GM12878 (cell line): Measurements from ENCODE around the gene TNRC18. TPM values are rescaled to one million over a fixed set of nuclear protein-coding genes. Genes with fewer than 3 reads are reported as not detected.

Experiments used
- ATAC-seq: fragments of 200-7000 bp; cut with Tn5 transposase; 3 replicates; pipeline ENCODE4 v1.9.1; 2020; ENCODE audit warnings: mild to moderate bottlenecking, moderate library complexity
- BruUV-seq: library from RNA; stranded (reverse); fragments of 400-500 nt; replicated peaks from 2 replicates; lab custom pipeline; 2021; lab: Mats Ljungman, UMichigan
- CTCF ChIA-PET: fragments of 300-600 bp; sonication (Branson Sonifier 250); formaldehyde crosslinking; extraction: SDS; loops from one replicate; lab custom pipeline; 2021; ENCODE audit warnings: inconsistent platforms; lab: Yijun Ruan, JAX
- POLR2A ChIA-PET: fragments of 350-600 bp; formaldehyde crosslinking; extraction: SDS; loops from one replicate; lab custom pipeline; 2021; ENCODE audit warnings: inconsistent platforms; lab: Charles Lee
- RAD21 ChIA-PET: fragments of 300-600 bp; sonication (Branson Sonifier 250); formaldehyde crosslinking; loops from one replicate; lab custom pipeline; 2023; ENCODE audit warnings: antibody characterized with exemption; ENCODE audit not compliant: unreplicated experiment; lab: Charles Lee
- SMC1A ChIA-PET: fragments of 300-600 bp; sonication (Branson Sonifier 250); formaldehyde crosslinking; loops from one replicate; lab custom pipeline; 2023; ENCODE audit not compliant: unreplicated experiment, uncharacterized antibody; lab: Charles Lee
- DNase-seq: peaks from one replicate; pipeline ENCODE4 v3.0.0-alpha.2; 2011; ENCODE audit warnings: low read depth, low spot score
- FAIRE-seq: peaks from 3 replicates; lab custom pipeline; 2011; peaks lifted over from hg19 to GRCh38; lab: Jason Lieb, UNC
- H2AFZ ChIP-seq: 2 replicates; pipeline ENCODE4 v1.6.0; 2011; ENCODE audit warnings: low read depth, low read length, control low read depth; ENCODE audit not compliant: control insufficient read depth
- H3K27ac ChIP-seq: 2 replicates; pipeline ENCODE4 v1.5.1; 2011; ENCODE audit warnings: control low read depth; ENCODE audit not compliant: control insufficient read depth, insufficient read depth
- H3K27me3 ChIP-seq, 2 experiments: replicated peaks in 1 of 2; 2 replicates each; pipeline versions ENCODE4 v1.6.0 to v1.6.1; 2011; ENCODE audit warnings: low read length in 1 of 2; ENCODE audit not compliant: control insufficient read depth in 2 of 2, insufficient read depth in 2 of 2
- H3K36me3 ChIP-seq, 2 experiments: 2 replicates each; pipeline ENCODE4 v1.5.1; 2011; ENCODE audit warnings: low read length in 1 of 2; ENCODE audit not compliant: control insufficient read depth in 2 of 2, insufficient read depth in 2 of 2
- H3K4me1 ChIP-seq: 2 replicates; pipeline ENCODE4 v1.6.1; 2011; ENCODE audit warnings: mild to moderate bottlenecking, low read length, moderate library complexity, mixed read lengths; ENCODE audit not compliant: control insufficient read depth, insufficient read depth
- H3K4me2 ChIP-seq: 2 replicates; pipeline ENCODE4 v1.6.0; 2011; ENCODE audit warnings: control low read depth; ENCODE audit not compliant: control insufficient read depth, insufficient read depth
- H3K4me3 ChIP-seq: fragments of 200-600 bp; sonication (generic); 2 replicates; pipeline ENCODE4 v1.5.1; 2016
- H3K79me2 ChIP-seq: 2 replicates; pipeline ENCODE4 v1.6.0; 2011; ENCODE audit warnings: low read length; ENCODE audit not compliant: control insufficient read depth, insufficient read depth
- H3K9ac ChIP-seq: 2 replicates; pipeline ENCODE4 v1.8.0; 2011; ENCODE audit warnings: low read length, control low read depth, mixed read lengths; ENCODE audit not compliant: control insufficient read depth, insufficient read depth
- H3K9me3 ChIP-seq: replicated peaks from 3 replicates; pipeline ENCODE4 v1.5.1; 2011; ENCODE audit warnings: mild to moderate bottlenecking, low read length; ENCODE audit not compliant: control insufficient read depth, insufficient read depth
- H4K20me1 ChIP-seq: 2 replicates; pipeline ENCODE4 v1.6.0; 2011; ENCODE audit not compliant: control insufficient read depth, insufficient read depth
- ATF7 ChIP-seq: fragments of 450-650 bp; IDR thresholded peaks from 2 replicates; pipeline ENCODE4 v1.6.1; 2016; ENCODE audit warnings: low read depth, mild to moderate bottlenecking
- BACH1 ChIP-seq: fragments of 450-650 bp; IDR thresholded peaks from 2 replicates; pipeline ENCODE4 v1.6.1; 2017; ENCODE audit warnings: mild to moderate bottlenecking, borderline replicate concordance
- BCLAF1 ChIP-seq: fragments of 450-650 bp; IDR thresholded peaks from 2 replicates; pipeline ENCODE4 v1.6.1; 2017; ENCODE audit warnings: antibody characterized with exemption, mild to moderate bottlenecking, moderate library complexity
- CBX5 ChIP-seq: sonication (generic); IDR thresholded peaks from 2 replicates; pipeline ENCODE4 v1.6.1; 2016; ENCODE audit warnings: low read depth, moderate library complexity, mild to moderate bottlenecking, inconsistent platforms
- MEF2A ChIP-seq: IDR thresholded peaks from 2 replicates; pipeline ENCODE4 v1.6.1; 2011; ENCODE audit warnings: low read depth, mild to moderate bottlenecking, low read length, moderate library complexity; ENCODE audit not compliant: insufficient read depth
- MYC ChIP-seq: IDR thresholded peaks from 2 replicates; pipeline ENCODE4 v1.6.1; 2011; ENCODE audit warnings: mild to moderate bottlenecking, low read length, moderate library complexity, inconsistent platforms; ENCODE audit not compliant: insufficient read depth, insufficient replicate concordance, insufficient read length, severe bottlenecking
- NFXL1 ChIP-seq: fragments of 450-650 bp; IDR thresholded peaks from 2 replicates; pipeline ENCODE4 v1.6.1; 2017; ENCODE audit warnings: antibody characterized with exemption, mild to moderate bottlenecking, borderline replicate concordance
- NRF1 ChIP-seq: conservative IDR thresholded peaks from 2 replicates; pipeline ENCODE4 v1.6.1; 2011; ENCODE audit warnings: mild to moderate bottlenecking, low read depth, low read length, improper control_type of control experiment
- PKNOX1 ChIP-seq: fragments of 450-650 bp; IDR thresholded peaks from 2 replicates; pipeline ENCODE4 v1.6.1; 2016; ENCODE audit warnings: mild to moderate bottlenecking
- REST ChIP-seq: IDR thresholded peaks from 2 replicates; pipeline ENCODE4 v1.6.1; 2012; ENCODE audit warnings: mild to moderate bottlenecking, low read depth, low read length
- TCF12 ChIP-seq: IDR thresholded peaks from 2 replicates; pipeline ENCODE4 v1.6.1; 2011; ENCODE audit warnings: low read depth, mild to moderate bottlenecking, low read length
- YBX1 ChIP-seq: fragments of 450-650 bp; IDR thresholded peaks from 2 replicates; pipeline ENCODE4 v1.6.1; 2016; ENCODE audit warnings: antibody characterized with exemption
- WGBS: methylation state at CpG from one replicate; pipeline ENCODE4 v1.1.6; 2016; ENCODE audit warnings: low lambda C conversion rate; ENCODE audit not compliant: insufficient replicate concordance, insufficient coverage; ENCODE audit errors: missing lambda C conversion rate; 5-methylcytosine and 5-hydroxymethylcytosine counted together
- in situ Hi-C: fragments of 300-500 bp; cut with MboI; formaldehyde crosslinking; loops from 9 replicates; pipeline ENCODE4 v1.14.3; 2018; ENCODE audit warnings: mixed read lengths
- intact Hi-C: fragments of 100-400 bp; cut with micrococcal nuclease; formaldehyde crosslinking; loops from one replicate; pipeline ENCODE4 v1.14.2; 2022; ENCODE audit not compliant: unreplicated experiment
- polyA plus RNA-seq, 11 experiments: library from polyadenylated mRNA; depleted of rRNA in 4 of 11; unstranded in 6 of 11; stranded (reverse) in 5 of 11; fragments of >200 nt; fragmentation: Nextera tagmentation in 4 of 11; fragmentation: Illumina TruSeq in 1 of 11; extraction: Ambion mirVana in 4 of 11; extraction: Trizol in 1 of 11; gene quantifications; 1 replicate in 1 of 11; 2 replicates in 10 of 11; pipeline versions ENCODE4 v1.2.1 to v1.2.3, GENCODE V29; 2011 to 2016; ENCODE audit warnings: inconsistent platforms in 2 of 11, missing spikeins in 2 of 11, low read depth in 1 of 11
- total RNA-seq, 4 experiments: library from RNA; depleted of rRNA in 3 of 4; stranded (reverse); fragments of >200 nt in 3 of 4; fragmentation: Illumina TruSeq in 1 of 4; extraction: Trizol in 1 of 4; gene quantifications; 2 replicates each; pipeline versions ENCODE4 v1.2.1 to v1.2.3, GENCODE V29; 2013 to 2021

TNRC18 gene
- total and polyA plus RNA-seq, 10 of the 15 experiments (the other 5 are each of a cell fraction or from before 2014, with no cell fraction given): 0.02 to 31.7 (median 5.4) TPM

- ATAC-seq: no peak
Measured at GRCh38 chr7:5370454-5371353, 52.9 kb downstream of the TNRC18 start.

More at GRCh38 chr7:5370454-5371353, 52.9 kb downstream of the TNRC18 start:
- ChIA-PET RAD21 (no interaction called here), POLR2A (no interaction called here), SMC1A (interaction anchor here (1.1 kb wide), 1 partner anchor 26 kb away, joined by 3 read pairs; no protein-coding TSS in a partner anchor), CTCF (interaction anchor here (1.7 kb wide), 1 partner anchor 80 kb away, joined by 3 read pairs; no protein-coding TSS in a partner anchor)
- Histone ChIP-seq H3K27ac (no peak overlapping the region), H3K36me3 (peaks cover 0 to 14% of the 10 kb centered on the region in 2 experiments), H3K79me2 (no peaks in the 10 kb centered on the region), H2AFZ (no peak overlapping the region), H3K9me3 (no peaks in the 10 kb centered on the region), H3K4me2 (no peak overlapping the region), H3K4me1 (peaks cover 11% of the 10 kb centered on the region; the same call in 1 of the 2 replicates), H3K27me3 (no peaks in the 10 kb centered on the region), H4K20me1 (no peaks in the 10 kb centered on the region), H3K9ac (no peak overlapping the region), H3K4me3 (no peak overlapping the region)
- in situ Hi-C loops (no loop called here), intact Hi-C loops (no loop called here)
- BruUV-seq: TSS peak; percentile 43
- 97% methylated on average over 46 of the region's 55 CpGs for whole genome bisulfite sequencing
- TF ChIP-seq YBX1 (no peak), PKNOX1 (no peak), ATF7 (no peak), BCLAF1 (no peak), TCF12 (no peak), MYC (no peak), REST (no peak), NRF1 (no peak), MEF2A (no peak), CBX5 (no peak), BACH1 (no peak), NFXL1 (no peak)
- DNase-seq (no peak), FAIRE-seq (no peak)
